Kidney capillary endothelial cell (primary cell): ENCODE measurements around the gene PSMD13.
"Not testable (repeated sequence)": the region's sequence is repeated elsewhere in the genome, so short reads cannot be mapped to it uniquely, and the experiment has no call there.

Experiments used
- DNase-seq: peaks from one replicate; pipeline ENCODE4 v3.0.0-alpha.2; 2018; ENCODE audit warnings: low spot score

Gene PSMD13

DNA sequence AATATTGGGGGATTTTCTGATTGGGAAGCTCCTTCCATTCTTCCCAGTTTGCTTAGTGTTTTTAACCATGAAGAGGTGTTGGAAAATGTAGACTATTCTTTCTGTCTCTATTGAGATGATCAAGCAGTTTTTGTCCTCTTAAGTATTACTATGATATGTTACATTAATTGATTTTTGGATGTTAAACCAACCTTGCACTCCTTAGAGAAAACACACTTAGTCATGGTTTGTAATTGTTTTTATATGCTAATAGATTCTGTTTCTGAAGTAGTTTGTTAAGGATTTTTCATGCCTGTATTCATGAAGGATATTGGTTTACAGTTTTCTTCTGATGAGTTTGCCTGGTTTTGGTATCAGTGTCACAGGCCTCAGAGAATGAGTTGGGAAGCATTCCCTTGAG is 39.4 kb downstream of the PSMD13 start:
- no peak for DNase-seq

DNA sequence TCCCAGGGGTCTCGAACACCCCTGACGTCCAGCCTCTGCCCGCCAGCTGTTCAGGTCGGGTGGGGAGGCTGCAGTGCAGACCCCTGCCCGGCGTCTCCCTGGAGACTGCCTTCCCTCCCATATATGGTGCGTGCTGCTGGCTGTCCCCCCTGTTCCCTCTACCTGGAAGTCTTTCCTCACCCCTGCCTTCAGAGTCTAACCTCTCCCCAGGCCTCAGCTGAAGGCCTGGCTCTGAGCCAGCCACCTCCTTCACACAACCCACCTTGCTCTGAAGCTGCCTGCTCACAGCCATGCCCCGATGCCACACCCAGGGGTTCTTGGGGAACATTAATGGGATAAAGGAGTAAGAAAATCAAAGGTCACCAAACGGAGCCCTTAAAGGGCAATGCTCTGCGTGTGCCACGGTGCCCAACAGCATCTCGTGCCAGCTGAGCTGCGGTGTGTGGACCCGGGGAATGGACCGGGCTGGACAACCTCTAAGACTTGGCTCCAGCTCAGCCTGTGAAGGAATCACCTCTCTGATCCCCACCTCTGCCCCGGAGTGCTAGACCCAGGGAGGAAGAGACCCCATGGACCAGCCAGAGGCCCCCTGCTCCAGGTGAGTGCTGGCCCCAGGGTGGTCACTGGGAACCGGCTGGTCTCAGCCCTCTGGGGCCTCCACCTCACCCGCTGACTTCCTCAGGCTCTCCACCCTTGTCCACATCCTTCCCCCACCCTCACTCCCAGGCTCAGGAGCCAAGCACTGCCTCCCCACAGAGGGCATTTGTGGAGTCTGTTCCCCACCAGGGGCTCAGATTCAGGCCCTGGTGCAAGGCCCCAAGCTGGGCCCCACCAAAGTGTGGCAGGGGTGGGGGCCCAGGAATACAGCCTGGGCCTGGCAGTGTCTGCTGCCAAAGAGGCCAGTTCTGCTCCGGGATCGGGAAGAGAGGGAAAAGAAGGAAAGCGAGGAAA is 41.5 kb downstream of the PSMD13 start, which contains the start of gene NLRP6:
NLRP6 (plus strand) TSS at position 407 of the 951 bp plus-strand sequence; CDS start at position 570, 163 bp downstream.
- no peak for DNase-seq

DNA sequence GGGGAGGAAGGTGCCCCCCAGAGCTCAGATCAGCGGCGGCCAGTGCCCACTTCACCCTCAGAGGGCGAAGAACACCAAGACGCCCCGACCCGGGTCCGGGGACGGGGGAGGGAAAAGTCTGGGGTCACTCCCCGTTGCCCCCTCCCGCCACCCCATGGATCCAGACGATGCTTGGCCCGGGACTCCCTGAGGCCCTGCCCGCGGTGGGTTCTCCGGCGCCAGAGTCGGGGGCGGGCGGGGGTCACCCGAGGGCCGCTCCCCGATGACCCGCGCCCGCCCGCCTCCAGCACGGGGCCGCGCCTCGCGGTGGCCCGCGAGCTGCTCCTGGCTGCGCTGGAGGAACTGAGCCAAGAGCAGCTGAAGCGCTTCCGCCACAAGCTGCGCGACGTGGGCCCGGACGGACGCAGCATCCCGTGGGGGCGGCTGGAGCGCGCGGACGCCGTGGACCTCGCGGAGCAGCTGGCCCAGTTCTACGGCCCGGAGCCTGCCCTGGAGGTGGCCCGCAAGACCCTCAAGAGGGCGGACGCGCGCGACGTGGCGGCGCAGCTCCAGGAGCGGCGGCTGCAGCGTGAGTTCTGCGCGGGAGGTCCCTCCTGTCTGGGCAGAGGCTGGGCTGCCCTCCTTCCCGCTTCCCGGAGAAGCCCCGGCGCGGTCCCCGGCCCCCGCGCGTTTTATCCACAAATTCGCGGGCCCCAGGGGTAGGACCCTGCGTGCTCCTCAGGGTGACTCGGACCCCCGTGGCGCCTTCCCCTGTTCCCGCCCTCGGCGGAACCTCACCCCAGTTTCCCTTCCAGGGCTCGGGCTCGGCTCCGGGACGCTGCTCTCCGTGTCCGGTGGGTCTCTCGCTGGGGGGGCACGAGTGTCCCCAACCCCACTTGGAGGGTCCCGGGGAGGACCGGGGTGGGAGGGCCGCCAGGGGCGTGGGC is 42.5 kb downstream of the PSMD13 start:
- no peak for DNase-seq

DNA sequence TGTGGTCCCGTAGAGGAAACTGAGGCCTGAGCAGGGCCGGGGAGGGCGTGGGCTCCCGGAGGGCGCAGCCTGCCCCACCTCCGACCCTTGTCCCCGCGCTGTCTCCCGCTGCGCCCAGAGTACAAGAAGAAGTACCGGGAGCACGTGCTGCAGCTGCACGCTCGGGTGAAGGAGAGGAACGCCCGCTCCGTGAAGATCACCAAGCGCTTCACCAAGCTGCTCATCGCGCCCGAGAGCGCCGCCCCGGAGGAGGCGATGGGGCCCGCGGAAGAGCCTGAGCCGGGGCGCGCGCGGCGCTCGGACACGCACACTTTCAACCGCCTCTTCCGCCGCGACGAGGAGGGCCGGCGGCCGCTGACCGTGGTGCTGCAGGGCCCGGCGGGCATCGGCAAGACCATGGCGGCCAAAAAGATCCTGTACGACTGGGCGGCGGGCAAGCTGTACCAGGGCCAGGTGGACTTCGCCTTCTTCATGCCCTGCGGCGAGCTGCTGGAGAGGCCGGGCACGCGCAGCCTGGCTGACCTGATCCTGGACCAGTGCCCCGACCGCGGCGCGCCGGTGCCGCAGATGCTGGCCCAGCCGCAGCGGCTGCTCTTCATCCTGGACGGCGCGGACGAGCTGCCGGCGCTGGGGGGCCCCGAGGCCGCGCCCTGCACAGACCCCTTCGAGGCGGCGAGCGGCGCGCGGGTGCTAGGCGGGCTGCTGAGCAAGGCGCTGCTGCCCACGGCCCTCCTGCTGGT is 43.4 kb downstream of the PSMD13 start:
- DNase-seq: no peak

DNA sequence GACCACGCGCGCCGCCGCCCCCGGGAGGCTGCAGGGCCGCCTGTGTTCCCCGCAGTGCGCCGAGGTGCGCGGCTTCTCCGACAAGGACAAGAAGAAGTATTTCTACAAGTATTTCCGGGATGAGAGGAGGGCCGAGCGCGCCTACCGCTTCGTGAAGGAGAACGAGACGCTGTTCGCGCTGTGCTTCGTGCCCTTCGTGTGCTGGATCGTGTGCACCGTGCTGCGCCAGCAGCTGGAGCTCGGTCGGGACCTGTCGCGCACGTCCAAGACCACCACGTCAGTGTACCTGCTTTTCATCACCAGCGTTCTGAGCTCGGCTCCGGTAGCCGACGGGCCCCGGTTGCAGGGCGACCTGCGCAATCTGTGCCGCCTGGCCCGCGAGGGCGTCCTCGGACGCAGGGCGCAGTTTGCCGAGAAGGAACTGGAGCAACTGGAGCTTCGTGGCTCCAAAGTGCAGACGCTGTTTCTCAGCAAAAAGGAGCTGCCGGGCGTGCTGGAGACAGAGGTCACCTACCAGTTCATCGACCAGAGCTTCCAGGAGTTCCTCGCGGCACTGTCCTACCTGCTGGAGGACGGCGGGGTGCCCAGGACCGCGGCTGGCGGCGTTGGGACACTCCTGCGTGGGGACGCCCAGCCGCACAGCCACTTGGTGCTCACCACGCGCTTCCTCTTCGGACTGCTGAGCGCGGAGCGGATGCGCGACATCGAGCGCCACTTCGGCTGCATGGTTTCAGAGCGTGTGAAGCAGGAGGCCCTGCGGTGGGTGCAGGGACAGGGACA is 44.1 kb downstream of the PSMD13 start:
- DNase-seq: no peak

DNA sequence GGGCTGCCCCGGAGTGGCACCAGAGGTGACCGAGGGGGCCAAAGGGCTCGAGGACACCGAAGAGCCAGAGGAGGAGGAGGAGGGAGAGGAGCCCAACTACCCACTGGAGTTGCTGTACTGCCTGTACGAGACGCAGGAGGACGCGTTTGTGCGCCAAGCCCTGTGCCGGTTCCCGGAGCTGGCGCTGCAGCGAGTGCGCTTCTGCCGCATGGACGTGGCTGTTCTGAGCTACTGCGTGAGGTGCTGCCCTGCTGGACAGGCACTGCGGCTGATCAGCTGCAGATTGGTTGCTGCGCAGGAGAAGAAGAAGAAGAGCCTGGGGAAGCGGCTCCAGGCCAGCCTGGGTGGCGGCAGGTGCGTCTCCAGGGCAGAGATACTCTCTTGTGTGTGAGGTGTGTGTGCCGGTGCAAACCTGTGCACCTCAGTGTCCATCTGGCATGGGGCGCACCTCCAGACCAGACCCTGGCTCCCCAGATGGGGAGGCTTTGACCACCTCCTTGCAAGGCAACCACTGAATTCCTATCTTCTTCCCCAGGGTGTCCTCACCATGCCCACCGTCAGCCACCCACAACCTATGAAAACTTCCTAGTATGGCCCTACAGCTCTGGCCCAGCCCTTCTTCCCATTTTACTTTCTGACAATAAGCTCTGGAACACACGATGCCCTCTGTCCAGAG is 44.8 kb downstream of the PSMD13 start:
- no peak for DNase-seq

DNA sequence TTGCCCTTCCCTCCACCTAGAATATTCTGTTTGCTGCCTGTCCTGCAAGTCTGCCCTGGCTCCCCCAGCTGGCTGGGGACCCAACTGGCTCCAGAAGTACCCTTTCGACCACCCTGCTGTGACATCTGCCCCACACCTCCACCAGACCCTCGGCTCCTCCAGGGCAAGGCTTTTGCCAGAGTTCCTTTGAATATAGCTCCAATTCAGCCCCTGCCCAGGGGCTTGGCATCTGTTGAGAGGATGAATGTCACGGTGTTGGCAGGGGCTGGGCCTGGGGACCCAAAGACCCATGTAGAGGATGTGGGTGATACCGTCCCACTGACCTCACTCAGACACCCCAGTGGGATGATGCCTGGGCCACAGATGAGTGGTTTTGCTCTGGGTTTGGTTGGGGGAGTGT is 45.4 kb downstream of the PSMD13 start:
- no peak for DNase-seq

DNA sequence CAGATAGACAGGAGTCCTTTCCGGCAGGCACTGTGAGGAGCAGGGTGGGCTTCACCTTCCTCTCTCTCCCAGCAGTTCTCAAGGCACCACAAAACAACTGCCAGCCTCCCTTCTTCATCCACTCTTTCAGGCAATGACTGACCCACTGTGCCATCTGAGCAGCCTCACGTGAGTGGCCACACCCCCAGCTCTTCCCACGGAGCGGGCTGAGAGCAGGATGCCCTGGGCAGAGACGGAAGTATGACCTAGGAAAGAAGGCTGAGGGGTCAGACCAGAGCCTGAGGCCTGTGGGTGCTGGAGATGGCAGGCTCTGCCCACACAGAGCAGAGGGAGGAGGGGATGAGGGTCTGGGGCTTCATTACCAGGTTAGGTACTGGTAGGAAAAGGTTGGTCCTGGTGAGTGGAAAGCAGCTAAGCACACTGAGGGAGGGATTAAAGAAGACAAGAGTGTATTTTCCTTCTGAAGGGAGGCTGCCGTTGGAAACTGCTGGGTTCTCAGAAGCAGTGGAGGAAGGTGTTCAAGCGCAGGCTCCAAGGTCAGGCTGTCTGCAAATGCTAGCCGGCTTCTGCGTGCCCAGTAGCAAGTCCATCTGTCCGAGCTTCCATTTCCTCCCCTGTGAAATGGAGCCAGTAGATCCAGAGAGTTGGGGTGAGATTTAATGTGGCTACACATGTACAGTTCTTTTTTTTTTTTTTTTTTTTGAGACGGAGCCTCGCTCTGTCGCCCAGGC is 46.0 kb downstream of the PSMD13 start:
- no peak for DNase-seq

DNA sequence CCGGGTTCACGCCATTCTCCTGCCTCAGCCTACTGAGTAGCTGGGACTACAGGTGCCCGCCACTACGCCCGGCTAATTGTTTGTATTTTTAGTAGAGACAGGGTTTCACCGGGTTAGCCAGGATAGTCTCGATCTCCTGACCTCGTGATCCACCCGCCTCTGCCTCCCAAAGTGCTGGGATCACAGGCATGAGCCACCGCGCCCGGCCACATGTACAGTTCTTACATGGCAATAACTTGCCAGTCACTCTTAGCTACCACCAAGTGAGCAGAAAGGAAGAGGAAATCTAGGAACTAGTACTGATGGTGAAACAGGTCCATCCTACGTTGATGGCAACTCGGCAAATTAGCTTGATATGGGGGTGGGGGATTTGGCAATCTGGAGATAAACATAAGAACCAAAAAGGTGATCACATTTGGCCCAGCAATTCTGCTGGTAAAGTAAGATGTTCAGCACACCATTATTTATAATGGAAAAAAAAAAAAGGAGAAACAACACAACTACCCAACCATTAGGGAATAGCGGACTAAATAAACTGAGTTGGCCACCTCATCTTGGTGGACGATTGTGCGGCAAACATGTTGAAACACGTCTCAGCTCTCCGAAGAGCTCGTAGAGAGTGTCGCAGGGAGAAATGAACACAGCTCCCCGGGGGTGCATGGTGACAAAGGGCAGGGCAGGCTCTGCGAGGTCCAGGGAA is 46.8 kb downstream of the PSMD13 start:
- DNase-seq: no peak

DNA sequence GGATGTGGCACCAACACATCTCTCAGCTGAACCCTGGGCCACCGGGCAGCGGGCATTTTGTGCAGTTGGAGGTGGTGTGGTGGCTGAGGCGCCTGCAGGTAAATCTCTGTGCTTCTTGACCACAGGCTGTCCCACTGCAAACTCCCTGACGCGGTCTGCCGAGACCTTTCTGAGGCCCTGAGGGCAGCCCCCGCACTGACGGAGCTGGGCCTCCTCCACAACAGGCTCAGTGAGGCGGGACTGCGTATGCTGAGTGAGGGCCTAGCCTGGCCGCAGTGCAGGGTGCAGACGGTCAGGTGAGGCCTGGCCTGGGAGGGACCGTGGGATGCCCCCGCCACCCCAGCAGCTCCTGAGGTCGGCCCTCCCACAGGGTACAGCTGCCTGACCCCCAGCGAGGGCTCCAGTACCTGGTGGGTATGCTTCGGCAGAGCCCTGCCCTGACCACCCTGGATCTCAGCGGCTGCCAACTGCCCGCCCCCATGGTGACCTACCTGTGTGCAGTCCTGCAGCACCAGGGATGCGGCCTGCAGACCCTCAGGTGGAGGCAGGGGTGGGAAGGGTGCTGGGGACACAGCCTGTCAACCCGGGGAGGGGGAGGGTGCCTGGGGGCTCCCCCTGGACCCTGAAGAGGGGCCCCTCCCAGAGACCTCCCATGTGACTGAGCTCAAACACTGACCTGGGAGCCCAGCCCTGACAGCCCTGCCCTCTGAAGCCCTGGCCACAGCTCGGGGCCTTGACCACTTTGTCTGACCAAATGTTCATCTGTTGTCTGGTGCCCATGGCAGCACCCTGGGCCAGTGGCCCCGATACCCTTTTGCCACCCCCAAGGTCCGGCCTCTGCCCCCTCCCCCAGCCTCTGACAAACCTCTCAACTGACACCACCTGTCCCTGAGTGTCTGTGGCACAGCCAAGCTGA is 47.6 kb downstream of the PSMD13 start:
- DNase-seq: no peak

DNA sequence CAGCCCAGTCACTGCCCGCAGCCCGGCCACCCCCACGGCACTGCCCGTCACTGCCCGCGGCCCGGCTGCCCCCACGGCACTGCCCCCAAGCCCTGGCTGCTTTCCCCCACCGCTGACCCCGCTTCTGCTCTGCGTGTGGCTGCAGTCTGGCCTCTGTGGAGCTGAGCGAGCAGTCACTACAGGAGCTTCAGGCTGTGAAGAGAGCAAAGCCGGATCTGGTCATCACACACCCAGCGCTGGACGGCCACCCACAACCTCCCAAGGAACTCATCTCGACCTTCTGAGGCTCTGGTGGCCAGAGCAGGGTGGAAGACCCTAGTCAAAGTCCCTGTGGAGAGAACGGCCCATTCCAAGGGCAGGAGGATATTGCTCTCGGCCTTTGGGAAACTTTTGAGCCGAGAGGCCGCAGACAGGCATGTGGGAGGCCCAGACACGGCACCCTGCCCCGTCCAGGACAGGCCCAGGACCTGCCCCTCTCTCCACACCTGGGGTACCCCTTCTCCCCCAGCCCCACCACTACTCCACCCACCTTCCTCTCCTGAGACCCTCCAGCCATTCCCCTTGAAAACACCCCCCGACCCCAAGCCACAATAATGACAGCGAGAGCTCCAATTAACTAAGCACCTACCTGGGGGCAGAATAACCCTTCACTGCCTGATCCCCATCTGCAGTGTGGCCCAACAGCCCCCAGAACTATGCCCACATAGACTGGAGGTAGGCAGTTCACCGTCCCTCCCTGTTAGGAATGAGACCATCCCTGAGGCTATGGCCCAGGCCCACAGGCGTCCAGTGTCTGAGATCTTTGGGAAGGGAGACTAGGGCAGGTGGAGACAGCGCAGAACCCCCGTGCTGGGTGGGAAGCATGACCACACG is 48.5 kb downstream of the PSMD13 start:
- DNase-seq: no peak

DNA sequence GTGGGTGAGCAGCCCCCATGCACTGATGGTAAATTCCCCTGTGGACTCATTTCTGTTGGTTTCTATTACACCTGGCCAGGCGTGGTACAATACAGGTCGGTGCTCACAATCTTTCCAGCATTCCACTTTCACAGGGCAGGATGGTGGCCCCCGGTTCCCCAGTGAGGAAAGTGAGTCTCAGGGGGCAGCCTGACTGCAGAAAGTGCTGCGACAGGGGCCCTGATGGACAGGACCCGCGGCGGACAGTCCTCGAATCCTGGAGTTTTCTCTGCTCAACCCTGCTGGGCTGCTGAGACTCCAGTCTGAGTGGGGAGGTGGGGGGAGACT is 49.1 kb downstream of the PSMD13 start:
- DNase-seq: no peak

DNA sequence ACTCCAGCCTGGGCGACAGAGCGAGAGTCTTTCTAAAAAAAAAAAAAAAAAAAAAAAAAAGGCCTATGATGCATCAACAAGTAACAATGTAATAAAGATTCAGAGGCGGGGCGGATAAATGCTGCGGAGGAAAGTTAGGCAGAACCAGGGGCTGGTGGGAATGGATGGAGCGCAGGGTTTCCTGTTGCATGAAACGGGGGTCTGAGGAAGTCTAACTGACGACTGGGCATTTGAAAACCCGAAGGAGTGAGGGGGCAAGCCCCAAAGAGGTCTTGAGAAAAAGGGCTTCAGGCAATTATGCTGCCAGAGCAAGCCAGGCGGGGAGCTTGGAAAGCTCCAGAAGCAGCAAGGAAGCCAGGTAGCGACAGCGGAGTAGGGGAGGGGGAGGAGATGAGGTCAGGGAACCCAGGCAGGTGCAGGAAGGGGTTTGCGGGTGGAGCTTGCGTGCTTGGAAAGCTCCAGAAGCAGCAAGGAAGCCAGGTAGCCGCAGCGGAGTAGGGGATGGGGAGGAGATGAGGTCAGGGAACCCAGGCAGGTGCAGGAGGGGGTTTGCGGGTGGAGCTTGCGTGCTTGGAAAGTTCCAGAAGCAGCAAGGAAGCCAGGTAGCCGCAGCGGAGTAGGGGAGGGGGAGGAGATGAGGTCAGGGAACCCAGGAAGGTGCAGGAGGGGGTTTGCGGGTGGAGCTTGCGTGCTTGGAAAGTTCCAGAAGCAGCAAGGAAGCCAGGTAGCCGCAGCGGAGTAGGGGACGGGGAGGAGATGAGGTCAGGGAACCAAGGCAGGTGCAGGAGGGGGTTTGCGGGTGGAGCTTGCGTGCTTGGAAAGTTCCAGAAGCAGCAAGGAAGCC is 50.4 kb downstream of the PSMD13 start:
- not testable (repeated sequence) for DNase-seq

DNA sequence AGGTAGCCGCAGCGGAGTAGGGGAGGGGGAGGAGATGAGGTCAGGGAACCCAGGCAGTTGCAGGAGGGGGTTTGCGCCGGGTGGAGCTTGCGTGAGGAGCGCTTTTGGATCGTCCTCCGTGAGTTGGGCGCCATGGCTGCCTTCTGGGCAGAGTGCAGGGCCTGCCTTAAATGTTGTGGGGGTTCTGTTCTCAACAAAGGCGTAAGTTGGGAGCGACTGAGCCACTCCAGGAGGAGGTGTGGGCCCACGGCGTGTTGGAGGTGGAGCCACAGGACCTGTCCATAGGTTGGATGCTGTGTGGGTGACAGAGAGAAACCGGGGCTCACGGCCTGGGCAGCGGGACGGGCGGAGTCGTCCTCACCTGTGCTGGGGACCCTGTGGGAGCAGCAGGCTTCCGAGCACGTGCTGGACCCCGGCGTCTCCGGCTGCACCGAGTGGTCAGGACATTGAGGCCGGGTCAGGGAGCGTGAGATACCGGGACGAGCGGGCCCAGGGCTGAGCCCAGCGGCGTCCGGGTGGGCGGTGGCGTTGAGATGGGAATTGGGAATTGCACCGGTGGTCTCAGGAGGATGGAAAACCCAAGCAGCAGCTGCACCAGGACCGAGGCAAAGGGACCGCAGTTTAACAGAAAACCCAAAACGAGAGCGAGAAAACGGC is 51.2 kb downstream of the PSMD13 start:
- no peak for DNase-seq

DNA sequence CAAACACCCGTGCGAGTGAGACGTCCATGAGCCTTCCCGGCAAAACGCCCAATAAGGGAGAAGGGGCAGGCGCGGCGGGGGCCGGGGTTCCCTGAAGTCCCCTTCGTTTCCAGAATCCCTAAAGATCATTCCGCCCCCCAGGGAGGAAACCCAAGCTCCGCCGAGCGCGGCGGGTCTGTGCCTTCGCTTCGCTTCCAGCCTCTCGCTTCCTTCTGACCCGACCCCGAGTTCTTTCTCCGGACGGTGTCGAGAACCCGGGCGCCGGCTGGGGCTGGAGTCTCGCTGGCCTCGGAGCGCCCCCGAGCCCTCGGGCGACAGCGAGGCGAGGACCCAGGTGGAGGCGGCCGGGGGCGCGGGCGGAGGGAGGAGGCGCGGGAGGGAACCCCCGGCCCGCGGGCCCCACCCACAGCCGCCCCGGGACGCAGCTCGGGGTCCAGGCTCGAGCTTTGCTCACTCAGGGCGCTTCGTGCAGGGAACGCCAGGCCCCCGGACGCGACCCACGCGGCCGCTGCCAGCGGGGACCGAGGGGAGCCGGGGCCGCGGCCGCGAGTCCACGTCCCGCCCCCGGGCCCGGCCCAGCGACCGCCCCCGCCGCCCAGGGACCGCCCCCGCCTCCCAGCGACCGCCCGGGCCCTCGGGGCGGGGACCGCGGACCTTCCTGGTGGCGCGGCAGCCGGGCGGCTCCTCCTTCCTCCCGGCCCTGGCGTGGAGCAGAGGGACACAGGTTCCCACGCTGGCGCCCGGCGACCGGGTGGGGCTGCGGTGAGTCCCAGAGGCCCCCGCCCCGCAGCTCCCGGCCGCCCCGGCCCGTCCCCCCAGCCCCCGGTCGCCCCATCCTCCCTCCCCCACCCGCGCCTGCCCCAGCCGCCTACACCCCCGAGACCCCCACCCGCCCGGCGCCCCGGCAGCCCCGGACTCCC is 52.0 kb downstream of the PSMD13 start, which contains the start of gene PGGHG:
PGGHG (plus strand) TSS at position 649 of the 920 bp plus-strand sequence. CDS start 691 bp downstream, outside the sequence.
- no peak for DNase-seq
